22Rv1 (cell line): ENCODE results near the gene PROM1.
A peak's percentile ranks its signal among the peaks of the same experiment; 100 is the strongest.

Experiments used
- H3K27ac ChIP-seq: fragments of 450-650 bp; 2 replicates; pipeline ENCODE4 v1.5.1; 2017
- CTCF ChIP-seq: fragments of 450-650 bp; IDR thresholded peaks from 2 replicates; pipeline ENCODE4 v1.5.1; 2017; ENCODE audit warnings: mild to moderate bottlenecking
- ZFX ChIP-seq: fragments of 450-650 bp; IDR thresholded peaks from 2 replicates; pipeline ENCODE4 v1.6.1; 2017; ENCODE audit warnings: antibody characterized with exemption, borderline replicate concordance

Gene PROM1

GRCh38 chr4:15961781-15962510 lies 121.9 kb downstream of the PROM1 start:
- no peak for TF ChIP-seq CTCF
- TF ChIP-seq ZFX: no peak
- H3K27ac ChIP-seq: no peak overlapping the region

GRCh38 chr4:15958562-15958961 lies 125.3 kb downstream of the PROM1 start:
- TF ChIP-seq ZFX (no peak), CTCF (no peak)
- no peak overlapping the region for H3K27ac ChIP-seq

- H3K27ac ChIP-seq: no peak overlapping the region
- no peak for TF ChIP-seq ZFX
- TF ChIP-seq CTCF: peak; percentile 89
These were observed 127.5 kb downstream of the PROM1 start for GRCh38 chr4:15956179-15956850.

- H3K27ac ChIP-seq: no peak overlapping the region
- TF ChIP-seq CTCF: no peak
- TF ChIP-seq ZFX: no peak
These were observed 128.2 kb downstream of the PROM1 start for GRCh38 chr4:15955670-15956069.

DNA sequence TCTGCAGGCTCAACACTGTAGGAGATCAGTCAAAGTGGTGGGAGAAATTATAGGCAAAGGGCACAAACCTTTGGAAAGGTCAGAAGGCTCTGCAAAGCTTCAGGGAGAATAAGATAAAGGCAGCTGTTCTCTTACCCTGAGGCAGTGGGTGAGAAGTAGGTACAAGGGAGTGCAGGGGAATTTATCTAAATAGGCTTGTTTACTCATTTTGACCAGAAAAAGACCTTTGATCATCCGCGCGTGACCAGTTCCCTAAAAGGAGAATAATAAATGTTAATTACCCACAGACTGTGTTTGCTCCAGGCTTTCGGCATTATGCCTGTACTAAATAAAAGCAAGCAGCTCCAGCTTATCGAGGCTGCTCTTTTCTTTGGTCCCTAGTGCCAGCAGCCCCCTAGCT lies 130.2 kb downstream of the PROM1 start:
- H3K27ac ChIP-seq: no peak overlapping the region
- TF ChIP-seq CTCF (no peak), ZFX (no peak)

DNA sequence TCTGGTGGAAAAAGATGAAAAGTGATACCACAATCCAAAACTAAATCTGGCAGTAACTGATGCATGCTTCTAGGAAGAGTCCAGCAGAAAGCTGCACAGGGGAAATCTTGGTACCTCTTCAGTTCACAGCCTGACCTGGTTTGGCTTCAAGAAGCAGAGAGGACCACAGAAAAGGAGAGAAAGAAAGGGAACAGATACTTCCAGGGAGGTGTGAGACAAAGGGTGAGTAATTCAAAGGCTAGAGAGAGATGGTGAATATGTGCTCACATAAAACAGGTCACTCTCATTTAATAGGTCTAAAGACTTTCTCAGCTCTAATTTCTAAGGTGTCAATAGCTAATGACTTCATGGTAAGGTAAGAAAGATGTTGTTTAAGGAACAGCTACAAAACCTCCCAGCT lies 132.0 kb downstream of the PROM1 start:
- no peak for TF ChIP-seq CTCF
- no peak for TF ChIP-seq ZFX
- no peak overlapping the region for H3K27ac ChIP-seq

GRCh38 chr4:15948826-15949225 lies 135.0 kb downstream of the PROM1 start:
- H3K27ac ChIP-seq: no peak overlapping the region
- TF ChIP-seq ZFX (no peak), CTCF (no peak)
